Astrocyte (in vitro differentiated cells and primary cell): ENCODE measurements around the gene ANKRD53. TPM values are rescaled to one million over a fixed set of nuclear protein-coding genes. Genes with fewer than 3 reads are reported as not detected.

Experiments
- DNase-seq: peaks from one replicate; pipeline ENCODE4 v3.0.0-alpha.2; 2010; ENCODE audit warnings: low read depth
- FAIRE-seq: peaks from 2 replicates; lab custom pipeline; 2011; peaks lifted over from hg19 to GRCh38; lab: Jason Lieb, UNC
- H2AFZ ChIP-seq: 2 replicates; pipeline ENCODE4 v1.6.0; 2012; ENCODE audit warnings: low read depth, low read length, inconsistent platforms
- H3K27ac ChIP-seq: 2 replicates; pipeline ENCODE4 v1.5.1; 2011; ENCODE audit warnings: low read depth, low read length, inconsistent platforms
- H3K27me3 ChIP-seq: 2 replicates; pipeline ENCODE4 v1.6.0; 2011; ENCODE audit warnings: low read length, inconsistent platforms; ENCODE audit not compliant: insufficient read depth
- H3K36me3 ChIP-seq: 2 replicates; pipeline ENCODE4 v1.5.1; 2011; ENCODE audit warnings: low read length, inconsistent platforms; ENCODE audit not compliant: insufficient read depth
- H3K4me1 ChIP-seq: 2 replicates; pipeline ENCODE4 v1.5.1; 2011; ENCODE audit warnings: low read length, inconsistent platforms; ENCODE audit not compliant: insufficient read depth
- H3K4me2 ChIP-seq: 2 replicates; pipeline ENCODE4 v1.6.0; 2012; ENCODE audit warnings: low read length, inconsistent platforms
- H3K4me3 ChIP-seq: 2 replicates; pipeline ENCODE4 v1.5.1; 2011; ENCODE audit warnings: low read depth, mild to moderate bottlenecking, low read length, inconsistent platforms; ENCODE audit not compliant: insufficient read depth
- H3K79me2 ChIP-seq: 2 replicates; pipeline ENCODE4 v1.6.0; 2012; ENCODE audit warnings: mild to moderate bottlenecking, low read length, inconsistent platforms; ENCODE audit not compliant: insufficient read depth
- H3K9ac ChIP-seq: 2 replicates; pipeline ENCODE4 v1.6.0; 2012; ENCODE audit warnings: mild to moderate bottlenecking, low read length, inconsistent platforms
- H3K9me3 ChIP-seq: 2 replicates; pipeline ENCODE4 v1.5.1; 2012; ENCODE audit warnings: low read depth, mild to moderate bottlenecking, low read length, inconsistent platforms; ENCODE audit not compliant: insufficient read depth
- H4K20me1 ChIP-seq: 2 replicates; pipeline ENCODE4 v1.6.0; 2012; ENCODE audit warnings: low read length, inconsistent platforms; ENCODE audit not compliant: insufficient read depth
- H3K27ac Mint-ChIP-seq: one replicate; pipeline ENCODE4 v1.8.0; 2021; ENCODE audit warnings: mild to moderate bottlenecking, mixed read lengths; ENCODE audit not compliant: unreplicated experiment
- H3K27me3 Mint-ChIP-seq: one replicate; pipeline ENCODE4 v1.8.0; 2021; ENCODE audit warnings: low read depth, mixed read lengths; ENCODE audit not compliant: unreplicated experiment
- H3K36me3 Mint-ChIP-seq: one replicate; pipeline ENCODE4 v1.8.0; 2021; ENCODE audit warnings: low read depth, mixed read lengths; ENCODE audit not compliant: unreplicated experiment
- H3K4me1 Mint-ChIP-seq: one replicate; pipeline ENCODE4 v1.8.0; 2021; ENCODE audit warnings: low read depth, mixed read lengths; ENCODE audit not compliant: unreplicated experiment
- H3K4me3 Mint-ChIP-seq: one replicate; pipeline ENCODE4 v1.8.0; 2021; ENCODE audit warnings: mild to moderate bottlenecking, moderate library complexity, mixed read lengths; ENCODE audit not compliant: unreplicated experiment
- H3K9me3 Mint-ChIP-seq: one replicate; pipeline ENCODE4 v1.8.0; 2021; ENCODE audit warnings: mild to moderate bottlenecking, mixed read lengths; ENCODE audit not compliant: unreplicated experiment
- EZH2 ChIP-seq: IDR thresholded peaks from 2 replicates; pipeline ENCODE4 v1.6.1; 2012; ENCODE audit warnings: mild to moderate bottlenecking, low read length, inconsistent platforms; ENCODE audit not compliant: insufficient read depth
- total RNA-seq: library from RNA; stranded (reverse); gene quantifications from 2 replicates; pipeline ENCODE4 v1.2.1, GENCODE V29; 2021
- TF ChIP-seq, protein P1 (sequence below): IDR thresholded peaks from 2 replicates; pipeline ENCODE4 v1.5.1; 2011; ENCODE audit warnings: low read depth, mild to moderate bottlenecking, inconsistent platforms, low read length, moderate library complexity; ENCODE audit not compliant: insufficient read depth

Gene ANKRD53
- total RNA-seq, 1 donor from 2014 or later = 1.1 TPM

DNA sequence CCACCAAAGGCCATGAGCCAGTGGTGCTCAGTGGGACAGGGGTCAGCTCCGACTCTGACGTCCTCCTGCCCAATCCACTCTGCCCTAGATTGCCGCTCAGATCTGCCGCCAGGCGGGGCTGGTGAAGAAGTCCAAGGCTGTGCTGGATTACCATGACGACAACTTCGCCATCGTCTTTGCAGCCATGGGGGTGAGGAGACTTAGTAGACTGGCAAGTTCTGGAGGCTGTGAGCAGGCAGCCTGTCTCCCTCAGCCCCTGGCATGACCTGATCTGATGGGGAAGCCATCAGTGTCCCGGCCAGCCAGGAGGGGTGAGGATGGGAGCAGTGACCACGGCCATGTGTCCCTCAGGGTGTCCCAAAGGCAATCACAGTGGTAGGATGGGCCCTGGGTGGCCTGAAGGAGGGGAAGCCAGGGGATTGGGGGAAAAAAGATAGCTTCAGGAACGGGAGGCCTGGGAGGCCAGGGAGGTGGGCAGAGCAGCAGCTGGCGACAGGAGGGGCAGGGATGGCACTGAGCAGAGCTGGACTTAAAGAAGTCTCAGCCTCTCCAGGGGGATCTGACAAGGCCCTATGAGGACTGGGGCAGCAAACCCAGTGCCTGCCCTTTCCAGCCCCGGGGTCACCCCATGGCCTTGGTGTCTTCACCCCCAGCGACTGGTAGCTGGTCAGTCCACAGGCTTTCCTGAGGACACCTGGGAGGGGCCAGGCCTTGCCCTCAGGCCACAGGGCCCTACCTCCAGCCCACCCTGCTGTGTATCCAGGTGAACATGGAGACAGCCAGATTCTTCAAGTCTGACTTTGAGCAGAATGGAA, 17.4 kb upstream of the ANKRD53 start:
- H2AFZ ChIP-seq = no peak overlapping the region
- H3K79me2 ChIP-seq = no peaks in the 10 kb centered on the region
- peaks cover 2% of the 10 kb centered on the region for H3K9me3 Mint-ChIP-seq
- H3K36me3 ChIP-seq = no peaks in the 10 kb centered on the region
- peaks cover 1% of the 10 kb centered on the region for H3K36me3 Mint-ChIP-seq
- H3K27me3 ChIP-seq = peaks cover 23% of the 10 kb centered on the region
- no peak overlapping the region for H3K9ac ChIP-seq
- no peak overlapping the region for H3K4me2 ChIP-seq
- no peaks in the 10 kb centered on the region for H3K9me3 ChIP-seq
- H3K4me3 Mint-ChIP-seq = no peak overlapping the region
- TF ChIP-seq, protein P1, sequence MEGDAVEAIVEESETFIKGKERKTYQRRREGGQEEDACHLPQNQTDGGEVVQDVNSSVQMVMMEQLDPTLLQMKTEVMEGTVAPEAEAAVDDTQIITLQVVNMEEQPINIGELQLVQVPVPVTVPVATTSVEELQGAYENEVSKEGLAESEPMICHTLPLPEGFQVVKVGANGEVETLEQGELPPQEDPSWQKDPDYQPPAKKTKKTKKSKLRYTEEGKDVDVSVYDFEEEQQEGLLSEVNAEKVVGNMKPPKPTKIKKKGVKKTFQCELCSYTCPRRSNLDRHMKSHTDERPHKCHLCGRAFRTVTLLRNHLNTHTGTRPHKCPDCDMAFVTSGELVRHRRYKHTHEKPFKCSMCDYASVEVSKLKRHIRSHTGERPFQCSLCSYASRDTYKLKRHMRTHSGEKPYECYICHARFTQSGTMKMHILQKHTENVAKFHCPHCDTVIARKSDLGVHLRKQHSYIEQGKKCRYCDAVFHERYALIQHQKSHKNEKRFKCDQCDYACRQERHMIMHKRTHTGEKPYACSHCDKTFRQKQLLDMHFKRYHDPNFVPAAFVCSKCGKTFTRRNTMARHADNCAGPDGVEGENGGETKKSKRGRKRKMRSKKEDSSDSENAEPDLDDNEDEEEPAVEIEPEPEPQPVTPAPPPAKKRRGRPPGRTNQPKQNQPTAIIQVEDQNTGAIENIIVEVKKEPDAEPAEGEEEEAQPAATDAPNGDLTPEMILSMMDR = no peak
- no peak for TF ChIP-seq EZH2
- no peak overlapping the region for H3K27ac Mint-ChIP-seq
- DNase-seq = no peak
- no peaks in the 10 kb centered on the region for H4K20me1 ChIP-seq
- H3K27me3 Mint-ChIP-seq = peaks cover 60% of the 10 kb centered on the region
- FAIRE-seq = no peak
- no peak overlapping the region for H3K27ac ChIP-seq
- H3K4me1 ChIP-seq = peaks cover 5% of the 10 kb centered on the region
- H3K4me1 Mint-ChIP-seq = peaks cover 2% of the 10 kb centered on the region
- no peak overlapping the region for H3K4me3 ChIP-seq

- Mint-ChIP-seq H3K4me1 (peaks cover 2% of the 10 kb centered on the region), H3K4me3 (no peak overlapping the region), H3K27ac (no peak overlapping the region), H3K27me3 (peaks cover 61% of the 10 kb centered on the region), H3K9me3 (peaks cover 2% of the 10 kb centered on the region), H3K36me3 (peaks cover 1% of the 10 kb centered on the region)
- Histone ChIP-seq H3K4me3 (no peak overlapping the region), H3K4me1 (peaks cover 5% of the 10 kb centered on the region), H3K4me2 (no peak overlapping the region), H3K36me3 (no peaks in the 10 kb centered on the region), H3K27ac (no peak overlapping the region), H3K27me3 (peaks cover 23% of the 10 kb centered on the region), H3K9ac (no peak overlapping the region), H4K20me1 (no peaks in the 10 kb centered on the region), H2AFZ (no peak overlapping the region), H3K79me2 (no peaks in the 10 kb centered on the region), H3K9me3 (no peaks in the 10 kb centered on the region)
- DNase-seq (no peak), FAIRE-seq (no peak)
- TF ChIP-seq EZH2 = no peak
- TF ChIP-seq, protein P1 = no peak
Observed at GRCh38 chr2:70961648-70961994, 16.8 kb upstream of the ANKRD53 start.
